ENCODE measurements around the gene RHOV.
A peak's percentile ranks its signal among the peaks of the same experiment; 100 is the strongest.

RHOV gene

GRCh38 chr15:40825661-40826422, 48.2 kb downstream of the RHOV start:
- DNase-seq (ENCODE audit: low read depth), result peak; percentile 72
- no peak for TF ChIP-seq CTCF (conservative IDR thresholded peaks at IDR 0.05; ENCODE audit: low read length)
- no peak overlapping the region for H3K4me3 ChIP-seq (ENCODE audit: low read length)

- no peak for DNase-seq (ENCODE audit: low read depth)
- TF ChIP-seq CTCF (conservative IDR thresholded peaks at IDR 0.05; ENCODE audit: low read length), result no peak
- H3K4me3 ChIP-seq (ENCODE audit: low read length), result no peak overlapping the region
Measured at GRCh38 chr15:40823572-40824343, 50.3 kb downstream of the RHOV start.

All from AG10803 (cell line).